Stimulated activated naive CD8-positive, alpha-beta T cell treated with anti-CD3 and anti-CD28 coated beads, Interleukin-15, amount 100 ng/mL, for 72 hours (primary cell): Measurements from ENCODE around the gene KRTAP5-1.
"Not testable (repeated sequence)": the region's sequence is repeated elsewhere in the genome, so short reads cannot be mapped to it uniquely, and the experiment has no call there.

Source experiments
- ATAC-seq: fragments of 150-1000 bp; cut with Tn5 transposase; 2 replicates; pipeline ENCODE4 v1.10.0; 2021; ENCODE audit warnings: mild to moderate bottlenecking, moderate library complexity
- DNase-seq, 2 donors: peaks; one replicate each; pipeline ENCODE4 v3.0.0; 2021 to 2022
- H3K27ac Mint-ChIP-seq, 2 donors: one replicate each; pipeline ENCODE4 v1.8.0; 2022; ENCODE audit warnings: mild to moderate bottlenecking in 2 of 2, mixed read lengths in 2 of 2, moderate library complexity in 2 of 2
- H3K27me3 Mint-ChIP-seq: one replicate; pipeline ENCODE4 v1.8.0; 2022; ENCODE audit warnings: mixed read lengths
- H3K4me1 Mint-ChIP-seq: one replicate; pipeline ENCODE4 v1.8.0; 2022; ENCODE audit warnings: mild to moderate bottlenecking, mixed read lengths
- H3K4me3 Mint-ChIP-seq, 2 donors: one replicate each; pipeline ENCODE4 v1.8.0; 2022; ENCODE audit warnings: mild to moderate bottlenecking in 2 of 2, mixed read lengths in 2 of 2, moderate library complexity in 1 of 2
- H3K9me3 Mint-ChIP-seq, 2 donors: one replicate each; pipeline ENCODE4 v1.8.0; 2022; ENCODE audit warnings: mixed read lengths in 2 of 2

Gene KRTAP5-1

DNA sequence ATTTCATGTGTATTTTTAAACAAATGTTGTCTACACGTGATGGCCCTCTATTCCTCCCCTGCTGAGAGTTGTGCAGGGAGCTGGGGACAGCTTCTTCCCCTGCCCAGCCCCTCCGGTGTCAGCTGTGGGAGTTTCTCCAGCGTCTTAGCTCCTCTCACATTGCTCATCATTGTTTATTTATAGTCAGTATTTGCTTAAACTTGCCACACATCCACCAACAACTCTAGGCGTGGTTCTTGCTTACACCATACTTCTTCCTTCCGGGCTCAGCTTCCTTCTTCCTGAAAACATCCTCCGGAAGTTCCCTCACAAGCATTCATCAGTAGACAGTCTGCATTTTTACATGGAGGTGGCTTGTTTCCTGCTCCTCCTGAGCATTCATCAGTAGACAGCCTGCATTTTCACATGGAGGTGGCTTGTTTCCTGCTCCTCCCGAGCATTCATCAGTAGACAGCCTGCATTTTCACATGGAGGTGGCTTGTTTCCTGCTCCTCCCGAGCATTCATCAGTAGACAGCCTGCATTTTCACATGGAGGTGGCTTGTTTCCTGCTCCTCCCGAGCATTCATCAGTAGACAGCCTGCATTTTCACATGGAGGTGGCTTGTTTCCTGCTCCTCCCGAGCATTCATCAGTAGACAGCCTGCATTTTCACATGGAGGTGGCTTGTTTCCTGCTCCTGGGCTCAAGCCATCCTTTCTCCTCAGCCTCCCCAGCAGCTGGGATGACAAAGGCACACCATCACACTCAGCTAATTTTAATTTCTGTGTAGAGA, 4.3 kb upstream of the KRTAP5-1 start:
- H3K4me3 Mint-ChIP-seq: peak overlapping the region; percentile 6 to 33
- peaks cover 57% of the 10 kb centered on the region for H3K27me3 Mint-ChIP-seq
- not testable (repeated sequence) for DNase-seq

DNA sequence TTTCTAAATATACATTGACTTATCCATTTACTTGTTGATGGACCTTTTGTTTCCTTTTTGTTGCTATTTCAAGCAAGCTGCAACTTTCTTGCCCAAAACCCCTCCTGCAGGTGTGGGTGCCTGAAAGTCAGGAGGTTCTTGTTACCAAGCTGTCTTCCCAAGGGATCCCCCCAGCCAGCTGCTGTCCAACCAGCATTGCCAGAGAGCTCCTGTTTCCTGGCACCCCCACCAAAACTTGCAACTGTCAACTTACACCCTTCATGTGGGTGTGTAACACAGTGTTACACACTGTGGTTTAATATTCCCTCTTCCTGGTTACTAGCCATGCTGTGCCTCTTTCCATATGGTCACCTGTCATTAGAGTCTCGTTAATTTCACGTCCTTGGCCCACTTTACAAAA, 1.6 kb upstream of the KRTAP5-1 start:
- H3K9me3 Mint-ChIP-seq: peaks cover 5 to 9% of the 10 kb centered on the region in 2 donors
- H3K4me3 Mint-ChIP-seq: no peak overlapping the region
- no peak for DNase-seq
- no peak for ATAC-seq
- peaks cover 53% of the 10 kb centered on the region for H3K27me3 Mint-ChIP-seq
- peaks cover 31% of the 10 kb centered on the region for H3K4me1 Mint-ChIP-seq
- no peak overlapping the region for H3K27ac Mint-ChIP-seq

More for the DNA sequence above, 4.3 kb upstream of the KRTAP5-1 start:
- not testable (repeated sequence) for H3K9me3 Mint-ChIP-seq, ATAC-seq
- Mint-ChIP-seq H3K4me1 (peaks cover 22% of the 10 kb centered on the region), H3K27ac (peak overlapping the region; percentile 78 to 83)

DNA sequence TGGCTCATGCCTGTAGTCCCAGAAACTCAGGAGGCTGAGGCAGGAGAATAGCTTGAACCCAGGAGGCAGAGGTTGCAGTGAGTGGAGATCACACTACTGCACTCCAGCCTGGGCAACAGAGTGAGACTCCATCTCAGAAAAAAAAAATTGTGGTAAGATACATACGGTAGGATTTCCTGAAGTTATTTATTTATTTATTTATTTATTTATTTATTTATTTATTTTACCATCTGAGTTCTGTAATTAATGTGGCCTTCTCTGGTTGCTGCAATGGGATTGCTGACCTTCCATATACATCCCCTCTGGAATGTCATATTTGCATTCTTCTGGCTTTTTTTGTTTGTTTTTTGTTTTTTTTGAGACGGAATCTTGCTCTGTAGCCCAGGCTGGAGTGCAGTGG, 2.2 kb downstream of the KRTAP5-1 start:
- peaks cover 47% of the 10 kb centered on the region for H3K27me3 Mint-ChIP-seq

DNA sequence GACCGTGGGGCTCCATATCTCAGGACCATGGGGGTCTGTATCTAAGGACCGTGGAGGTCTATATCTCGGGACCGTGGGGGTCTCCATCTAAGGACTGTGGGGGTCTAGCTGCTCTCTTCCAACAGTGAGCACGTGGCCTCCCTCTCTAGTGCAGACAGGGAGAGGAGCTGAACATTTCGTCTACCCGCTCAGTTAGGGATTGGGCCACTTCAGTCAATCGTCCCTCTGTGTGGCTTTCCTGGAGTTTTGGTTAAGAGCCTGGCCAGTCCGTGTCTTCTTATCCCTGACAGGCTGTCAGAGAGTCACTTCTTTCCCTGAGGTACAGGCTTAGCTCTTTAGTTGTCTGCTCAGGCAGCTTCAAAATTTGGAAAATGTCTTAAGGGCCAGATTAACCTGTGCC, 3.1 kb downstream of the KRTAP5-1 start:
- peaks cover 43% of the 10 kb centered on the region for H3K27me3 Mint-ChIP-seq
- ATAC-seq (no peak), DNase-seq (no peak)
- H3K9me3 Mint-ChIP-seq: peaks cover 5 to 21% of the 10 kb centered on the region in 2 donors
- H3K27ac Mint-ChIP-seq: no peak overlapping the region
- H3K4me1 Mint-ChIP-seq: peaks cover 18% of the 10 kb centered on the region
- H3K4me3 Mint-ChIP-seq: no peak overlapping the region

More for the DNA sequence above, 2.2 kb downstream of the KRTAP5-1 start:
- Mint-ChIP-seq H3K4me1 (peaks cover 18% of the 10 kb centered on the region), H3K9me3 (peaks cover 5 to 21% of the 10 kb centered on the region in 2 donors)
- H3K27ac Mint-ChIP-seq, ATAC-seq, H3K4me3 Mint-ChIP-seq, DNase-seq: not testable (repeated sequence)

DNA sequence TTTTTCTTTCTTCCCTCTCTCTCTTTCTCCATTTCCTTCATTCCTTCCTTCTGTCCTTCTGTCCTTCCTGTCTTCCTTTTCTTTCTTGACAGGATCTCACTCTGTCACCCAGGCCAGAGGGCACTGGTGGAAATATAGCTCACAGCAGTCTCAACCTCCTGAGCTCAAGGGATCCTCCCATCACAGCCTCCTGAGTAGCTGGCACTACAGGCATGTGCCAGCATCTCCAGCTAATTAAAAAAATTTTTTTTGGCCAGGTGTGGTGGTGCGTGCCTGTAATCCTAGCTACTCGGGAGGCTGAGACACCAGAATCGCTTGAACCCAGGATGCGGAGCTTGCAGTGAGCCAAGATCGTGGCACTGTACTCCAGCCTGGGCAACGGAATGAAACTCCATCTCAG, 8.3 kb downstream of the KRTAP5-1 start:
- no peak overlapping the region for H3K4me3 Mint-ChIP-seq
- H3K27ac Mint-ChIP-seq: peak overlapping the region in 1 of 2 donors; percentile 76
- ATAC-seq: no peak
- H3K9me3 Mint-ChIP-seq: peaks cover 5 to 20% of the 10 kb centered on the region in 2 donors
- peaks cover 16% of the 10 kb centered on the region for H3K4me1 Mint-ChIP-seq
- H3K27me3 Mint-ChIP-seq: peaks cover 34% of the 10 kb centered on the region
- no peak for DNase-seq

DNA sequence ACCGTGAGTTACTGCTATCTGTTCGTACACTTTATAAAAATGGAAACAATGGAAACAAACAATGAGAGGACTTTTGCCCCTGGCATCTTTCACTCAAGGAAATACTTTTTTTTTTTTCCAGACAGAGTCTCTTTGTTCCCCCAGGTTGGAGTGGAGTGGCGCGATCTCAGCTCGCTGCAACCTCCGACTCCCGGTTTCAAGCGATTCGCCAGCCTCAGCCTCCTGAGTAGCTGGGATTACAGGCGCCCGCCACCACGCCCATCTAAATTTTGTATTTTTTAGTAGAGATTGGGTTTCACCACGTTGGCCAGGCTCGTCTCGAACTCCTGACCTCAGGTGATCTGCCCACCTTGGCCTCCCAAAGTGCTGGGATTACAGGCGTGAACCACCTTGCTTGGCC, 9.3 kb downstream of the KRTAP5-1 start:
- not testable (repeated sequence) for ATAC-seq, H3K27ac Mint-ChIP-seq, DNase-seq, H3K4me3 Mint-ChIP-seq
- Mint-ChIP-seq H3K27me3 (peaks cover 34% of the 10 kb centered on the region), H3K4me1 (peaks cover 18% of the 10 kb centered on the region), H3K9me3 (peaks cover 5 to 12% of the 10 kb centered on the region in 2 donors)

DNA sequence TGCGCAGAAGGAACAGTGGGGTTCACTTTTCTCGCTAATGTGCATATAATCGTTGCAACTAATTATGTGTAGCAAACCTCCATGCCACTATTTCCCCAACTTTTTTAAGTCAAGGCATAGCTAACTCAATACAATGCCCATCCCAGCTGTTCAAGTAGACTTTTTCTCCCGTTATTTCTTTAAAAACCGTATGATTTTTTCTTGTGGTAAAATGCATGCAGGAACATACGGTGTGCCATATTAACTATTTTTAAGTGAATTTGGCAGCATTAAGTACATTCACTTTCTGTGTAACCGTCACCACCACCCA, 10.2 kb downstream of the KRTAP5-1 start:
- Mint-ChIP-seq H3K4me1 (peaks cover 23% of the 10 kb centered on the region), H3K9me3 (peaks cover 5 to 12% of the 10 kb centered on the region in 2 donors), H3K27me3 (peaks cover 34% of the 10 kb centered on the region), H3K27ac (no peak overlapping the region), H3K4me3 (peak overlapping the region in 1 of 2 donors; percentile 15)
- ATAC-seq: no peak
- no peak for DNase-seq

DNA sequence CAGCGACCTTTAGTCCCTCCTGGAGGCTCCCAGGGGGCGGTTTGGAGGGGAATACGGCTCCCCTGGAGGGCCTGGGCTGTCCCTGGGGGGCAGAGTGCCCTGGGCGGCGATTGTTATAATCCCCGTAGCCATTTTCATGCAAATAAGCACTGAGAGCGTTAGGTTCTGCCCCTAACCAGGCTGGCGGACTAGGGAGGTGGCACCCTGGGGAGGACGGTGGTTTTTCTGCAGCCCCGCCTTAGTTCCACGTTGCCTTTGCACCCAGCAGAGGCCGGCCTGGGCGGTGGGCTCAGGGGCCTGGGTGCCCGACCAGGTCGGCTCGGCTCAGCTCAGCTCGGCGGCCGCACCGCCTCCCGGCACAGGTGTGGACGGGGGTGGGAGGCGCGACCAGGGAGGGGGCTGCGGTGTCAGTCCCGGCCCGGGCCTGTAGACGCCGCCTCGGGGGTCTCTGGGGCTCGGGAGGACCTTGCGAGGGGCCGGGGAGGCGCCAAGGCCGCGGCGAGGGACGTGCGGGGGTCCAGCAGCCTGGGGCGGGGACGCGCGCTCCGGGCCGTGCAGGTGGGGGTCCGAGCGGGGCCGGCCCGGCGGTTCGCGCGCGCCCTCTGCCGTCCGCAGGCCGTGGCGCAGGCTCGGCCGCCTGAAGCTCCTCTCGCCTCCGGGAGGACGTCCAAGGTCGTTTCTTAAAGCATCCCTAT, 10.7 kb downstream of the KRTAP5-1 start:
- Mint-ChIP-seq H3K27ac (no peak overlapping the region), H3K9me3 (peaks cover 5 to 12% of the 10 kb centered on the region in 2 donors), H3K27me3 (peaks cover 37% of the 10 kb centered on the region), H3K4me1 (peaks cover 28% of the 10 kb centered on the region), H3K4me3 (peak overlapping the region; percentile 51 to 73)
- DNase-seq: peak; percentile 63 to 70
- peak; percentile 70 for ATAC-seq

DNA sequence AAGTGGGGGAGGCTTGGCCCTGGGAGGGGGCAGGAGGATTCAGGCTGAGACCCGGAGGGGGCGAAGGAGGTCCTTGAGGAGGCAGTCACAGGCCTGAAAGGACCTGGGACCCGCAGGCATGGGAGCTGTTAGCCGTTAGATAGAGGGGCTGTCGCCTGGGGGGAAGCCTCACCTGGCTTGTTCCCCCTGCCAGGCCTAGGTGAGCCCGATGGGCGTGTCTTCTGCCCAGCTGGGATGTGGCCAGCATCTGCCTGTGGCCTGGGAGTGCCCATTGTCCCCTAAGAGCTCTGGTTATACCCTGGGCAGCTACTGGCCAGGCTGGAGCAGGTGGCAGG, 11.2 kb downstream of the KRTAP5-1 start:
- Mint-ChIP-seq H3K27me3 (peaks cover 40% of the 10 kb centered on the region), H3K4me1 (peaks cover 32% of the 10 kb centered on the region), H3K9me3 (peaks cover 5 to 10% of the 10 kb centered on the region in 2 donors), H3K27ac (no peak overlapping the region), H3K4me3 (peak overlapping the region; percentile 51 to 73)
- DNase-seq: peak in 1 of 2 donors; percentile 34
- peak; percentile 20 for ATAC-seq

DNA sequence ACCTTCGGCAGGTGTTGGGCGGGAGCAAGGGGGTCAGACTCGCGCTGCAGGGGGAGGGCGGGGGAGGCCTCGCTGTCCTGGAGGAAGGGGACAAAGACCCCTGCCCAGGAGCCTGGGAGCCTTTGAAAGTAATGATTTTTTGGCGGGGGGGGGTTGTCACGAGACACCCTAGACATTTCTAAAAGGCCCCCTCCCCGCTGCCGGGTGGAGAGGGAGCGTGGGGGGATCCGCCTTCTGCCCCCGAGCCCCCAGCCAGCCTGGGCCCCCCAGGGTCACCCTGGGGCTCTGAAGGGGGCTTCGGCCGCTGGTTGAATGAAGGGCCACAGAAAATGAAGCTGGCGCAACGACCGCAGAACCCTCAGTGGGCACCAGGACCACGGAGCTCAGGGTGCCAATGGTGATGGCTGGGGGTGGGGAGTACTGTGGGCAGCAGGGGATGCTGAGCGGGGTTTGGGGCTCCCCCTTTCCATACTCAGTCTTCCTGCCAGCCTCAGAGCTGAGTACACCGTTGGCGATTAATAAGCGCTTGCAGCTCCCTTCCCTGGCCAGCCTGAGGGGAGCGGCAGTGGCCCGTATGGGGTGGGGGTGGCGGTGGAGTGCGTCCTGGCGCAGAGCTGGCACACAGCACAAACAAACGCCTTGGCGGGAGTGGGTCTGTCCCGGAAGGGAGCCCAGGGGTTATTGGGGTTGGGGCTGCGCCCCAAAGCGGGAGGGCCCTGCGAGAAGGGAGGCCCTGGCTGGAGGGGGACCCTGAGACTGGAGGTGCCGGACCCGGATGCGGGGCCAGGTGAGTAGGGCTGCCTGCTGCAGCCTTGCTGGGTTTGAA, 11.8 kb downstream of the KRTAP5-1 start:
- Mint-ChIP-seq H3K4me3 (peak overlapping the region; percentile 51 to 73), H3K27me3 (peaks cover 36% of the 10 kb centered on the region), H3K9me3 (peaks cover 4% of the 10 kb centered on the region in 2 donors), H3K27ac (no peak overlapping the region), H3K4me1 (peaks cover 37% of the 10 kb centered on the region)
- peak; percentile 41 for ATAC-seq
- peak; percentile 45 to 46 for DNase-seq

DNA sequence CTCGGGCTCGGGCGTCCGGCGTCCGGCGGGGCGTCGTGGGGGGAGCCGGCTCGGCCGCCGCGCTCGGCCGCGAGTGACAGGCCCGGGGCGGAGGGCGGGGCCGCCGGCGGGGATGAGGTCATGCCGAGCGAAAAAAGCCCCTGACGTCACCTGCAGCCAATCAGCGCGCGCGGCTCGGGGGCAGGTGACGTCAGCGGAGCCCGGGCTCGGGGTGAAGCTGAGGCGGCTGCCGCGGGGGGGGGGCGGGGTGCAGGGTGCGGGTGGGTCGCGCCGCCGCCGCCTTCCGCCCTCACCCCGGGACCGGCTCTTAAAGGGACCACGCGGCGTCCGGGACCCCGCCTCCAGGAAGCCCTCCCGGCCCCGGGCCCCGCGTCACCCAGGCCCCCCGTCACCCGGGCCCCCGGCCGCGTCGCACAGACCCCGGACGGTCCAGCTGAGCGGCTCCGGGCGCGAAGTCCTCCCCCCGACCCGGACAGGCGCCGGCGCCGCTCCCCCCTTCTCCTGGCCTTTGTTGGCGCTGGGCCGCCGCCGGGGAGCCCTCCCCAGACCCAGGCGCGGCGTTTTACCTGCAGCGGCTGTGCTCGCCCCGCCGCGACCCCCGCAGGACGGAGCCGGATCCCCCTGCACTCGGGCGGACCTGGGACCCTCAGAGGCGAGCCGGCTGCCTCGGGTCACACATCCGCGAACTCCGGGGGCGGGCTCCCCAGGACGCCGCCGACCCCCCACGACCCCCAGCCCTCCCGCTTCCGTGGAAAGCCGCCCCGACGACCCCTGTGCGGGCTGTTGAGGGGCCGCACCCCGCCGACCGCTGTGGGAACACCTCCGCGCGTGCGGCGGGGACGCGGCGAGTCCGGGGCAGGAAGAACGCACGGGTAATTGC, 12.6 kb downstream of the KRTAP5-1 start, which contains the start of gene DUSP8:
DUSP8 (minus strand) TSS at position 75 of the 880 bp plus-strand sequence. CDS start 6,445 bp downstream, outside the sequence.
- H3K27me3 Mint-ChIP-seq: peaks cover 32% of the 10 kb centered on the region
- peak within 1 kb of the TSS; percentile 37 to 73 for H3K4me3 Mint-ChIP-seq
- H3K27ac Mint-ChIP-seq: peak within 1 kb of the TSS in 1 of 2 donors; percentile 54
- DNase-seq (peak; percentile 88 to 90), ATAC-seq (peak; percentile 67)
- H3K4me1 Mint-ChIP-seq: peaks cover 37% of the 10 kb centered on the region
- H3K9me3 Mint-ChIP-seq: no peaks in the 10 kb centered on the region

DNA sequence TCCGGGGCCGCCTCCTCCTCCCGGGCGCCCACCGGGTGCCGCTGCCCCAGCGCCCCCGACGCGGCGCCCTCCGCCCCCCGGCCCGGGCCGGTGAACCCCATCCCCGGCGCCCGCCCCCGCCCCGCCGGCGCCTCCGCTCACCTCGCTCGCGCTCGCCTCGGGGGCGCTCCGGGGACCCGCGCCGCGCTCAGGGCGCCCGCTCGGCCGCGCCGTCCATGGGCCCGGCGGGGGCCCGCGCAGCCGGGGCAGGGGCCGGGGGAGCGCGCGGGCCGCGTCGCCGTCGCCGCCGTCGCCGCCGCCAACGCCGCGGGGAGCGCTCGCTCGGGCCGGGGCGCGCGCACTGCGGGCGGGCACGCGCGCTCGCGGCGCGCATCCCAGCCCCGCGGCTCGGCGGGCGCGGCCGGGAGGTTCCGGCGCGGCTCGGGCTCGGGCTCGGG, 13.3 kb downstream of the KRTAP5-1 start:
- Mint-ChIP-seq H3K27me3 (peaks cover 32% of the 10 kb centered on the region), H3K9me3 (no peaks in the 10 kb centered on the region), H3K4me1 (peaks cover 37% of the 10 kb centered on the region), H3K27ac (no peak overlapping the region), H3K4me3 (no peak overlapping the region)
- DNase-seq (no peak), ATAC-seq (peak; percentile 8)

DNA sequence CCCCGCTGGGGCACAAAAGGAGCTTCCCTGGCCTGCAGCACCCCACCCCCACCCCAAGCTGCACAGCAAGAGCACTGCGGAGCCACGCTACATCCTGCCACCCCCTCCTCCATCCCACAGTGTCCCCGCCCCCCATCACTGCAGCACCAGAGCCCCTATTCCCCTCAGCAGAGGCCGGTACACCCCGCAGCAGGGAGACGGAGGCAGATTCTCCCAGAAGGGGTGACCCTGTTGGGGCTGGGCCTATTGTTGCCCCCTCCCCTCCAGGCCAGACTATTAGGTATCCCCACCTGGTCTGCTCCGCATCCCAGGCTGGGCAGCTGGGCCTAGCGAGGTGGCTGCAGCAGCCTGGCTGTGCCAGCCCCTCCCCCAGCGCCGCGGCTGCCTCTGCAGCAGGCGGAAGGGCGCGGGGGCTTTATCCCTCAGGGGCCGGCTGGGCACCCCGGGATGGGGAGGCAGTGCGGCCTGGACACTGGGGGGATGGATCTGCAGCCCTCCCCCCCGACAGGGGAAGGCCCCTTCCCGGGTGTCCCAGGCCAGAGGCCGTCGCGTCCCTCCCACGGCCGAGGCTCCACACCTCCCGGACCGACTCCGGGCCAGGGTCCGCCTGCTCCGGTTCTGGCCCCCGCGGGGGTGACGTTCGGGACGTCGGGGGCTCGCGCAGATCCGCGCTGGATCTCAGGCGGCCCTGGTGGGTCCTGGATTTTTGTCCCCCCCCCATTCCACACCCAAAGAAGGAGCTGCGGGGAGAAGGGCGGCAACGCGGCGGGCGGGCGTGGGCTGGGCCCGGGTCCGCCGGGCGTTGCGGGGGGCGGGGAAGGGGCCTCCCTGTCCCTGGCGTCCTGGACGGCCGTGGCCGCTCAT, 14.0 kb downstream of the KRTAP5-1 start:
- H3K27me3 Mint-ChIP-seq: peaks cover 32% of the 10 kb centered on the region
- H3K4me1 Mint-ChIP-seq: peaks cover 37% of the 10 kb centered on the region
- peak overlapping the region in 1 of 2 donors; percentile 54 for H3K27ac Mint-ChIP-seq
- DNase-seq (no peak), ATAC-seq (no peak)
- H3K4me3 Mint-ChIP-seq: peak overlapping the region; percentile 49 to 60
- no peaks in the 10 kb centered on the region for H3K9me3 Mint-ChIP-seq

DNA sequence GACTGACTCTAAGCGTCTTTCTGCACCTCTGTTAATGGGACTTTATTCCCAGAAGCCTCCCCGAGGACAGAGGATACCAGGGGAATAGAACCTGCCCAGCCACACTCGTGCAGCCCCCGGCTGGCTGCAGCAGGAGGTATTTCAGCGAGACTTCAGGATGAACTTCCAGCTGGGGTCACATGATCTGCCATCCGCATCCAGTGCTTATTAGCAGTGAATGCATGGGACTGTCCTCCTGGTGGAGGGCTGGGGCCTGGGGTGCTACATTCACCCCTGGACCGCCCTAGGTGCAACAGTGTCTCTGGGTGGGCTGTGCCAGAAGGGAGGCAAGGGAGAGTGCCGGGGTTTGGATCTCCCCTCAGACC, 14.6 kb downstream of the KRTAP5-1 start:
- H3K4me3 Mint-ChIP-seq: peak overlapping the region; percentile 49 to 60
- DNase-seq (no peak), ATAC-seq (no peak)
- H3K9me3 Mint-ChIP-seq: no peaks in the 10 kb centered on the region
- H3K27me3 Mint-ChIP-seq: peaks cover 27% of the 10 kb centered on the region
- H3K4me1 Mint-ChIP-seq: peaks cover 37% of the 10 kb centered on the region
- peak overlapping the region in 1 of 2 donors; percentile 54 for H3K27ac Mint-ChIP-seq
